Cardiac fibroblast (primary cell): Measurements from ENCODE around the gene MRPL38.
"Not testable (repeated sequence)": the region's sequence is repeated elsewhere in the genome, so short reads cannot be mapped to it uniquely, and the experiment has no call there.

Experiments
- DNase-seq, 2 donors: peaks; one replicate each; pipeline versions ENCODE4 v3.0.0 to v3.0.0-alpha.2; 2010; ENCODE audit warnings: low read depth in 2 of 2
- H3K4me3 ChIP-seq, 2 donors: replicated peaks in 1 of 2; 1 replicate in 1 of 2; 2 replicates in 1 of 2; pipeline ENCODE4 v1.5.1; 2011; ENCODE audit warnings: low read depth in 2 of 2, low read length in 2 of 2, mild to moderate bottlenecking in 2 of 2, moderate library complexity in 1 of 2
- CTCF ChIP-seq: IDR thresholded peaks from one replicate; pipeline ENCODE4 v1.5.1; 2011; ENCODE audit warnings: low read depth, mild to moderate bottlenecking, low read length, inconsistent platforms

MRPL38 gene

DNA sequence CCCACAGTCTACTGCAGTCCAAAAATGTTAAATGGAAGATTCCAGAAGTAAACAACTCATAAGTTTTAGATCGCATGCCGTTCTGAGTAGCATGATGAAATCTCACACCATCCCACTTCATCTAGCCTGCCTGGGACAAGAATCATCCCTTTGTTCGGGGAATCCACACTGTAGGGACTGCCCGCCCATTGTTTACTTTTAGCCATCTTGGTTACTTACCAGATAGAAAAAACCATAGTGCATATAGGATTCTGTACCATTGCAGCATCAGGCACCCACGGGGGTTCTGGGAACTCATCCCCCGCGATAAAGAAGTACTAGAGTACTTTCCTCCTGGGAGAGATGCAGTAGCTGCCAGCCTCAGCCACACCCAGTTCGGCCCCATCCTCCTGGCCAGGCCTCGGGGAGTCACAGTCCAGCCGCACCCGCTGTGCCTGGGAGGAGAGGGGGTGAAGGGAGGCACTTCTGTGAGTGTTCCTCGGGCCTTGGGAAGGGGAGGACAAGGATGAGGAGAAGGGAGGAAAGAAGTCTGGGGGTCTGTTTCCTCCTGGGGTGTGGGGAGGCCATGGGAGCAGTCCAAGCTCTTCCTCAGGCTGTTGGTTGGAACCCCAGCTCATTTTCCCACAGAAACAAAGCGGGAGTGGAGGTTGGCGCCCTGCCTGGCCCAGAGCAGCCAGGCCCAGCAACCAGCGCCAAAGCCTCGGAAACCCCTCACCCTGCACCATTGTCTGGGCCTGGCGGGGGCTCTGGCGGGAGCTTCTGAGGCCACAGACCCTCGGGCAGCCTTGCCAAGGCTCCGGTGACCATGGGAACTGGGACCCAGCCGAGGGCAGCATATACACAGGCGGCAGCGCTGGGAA, 35.2 kb downstream of the MRPL38 start:
- DNase-seq = peak; percentile 75 to 79
- no peak for TF ChIP-seq CTCF
- H3K4me3 ChIP-seq = peak overlapping the region in 1 of 2 donors; percentile 1

GRCh38 chr17:75868730-75869281, 35.9 kb downstream of the MRPL38 start:
- H3K4me3 ChIP-seq, DNase-seq: not testable (repeated sequence)

DNA sequence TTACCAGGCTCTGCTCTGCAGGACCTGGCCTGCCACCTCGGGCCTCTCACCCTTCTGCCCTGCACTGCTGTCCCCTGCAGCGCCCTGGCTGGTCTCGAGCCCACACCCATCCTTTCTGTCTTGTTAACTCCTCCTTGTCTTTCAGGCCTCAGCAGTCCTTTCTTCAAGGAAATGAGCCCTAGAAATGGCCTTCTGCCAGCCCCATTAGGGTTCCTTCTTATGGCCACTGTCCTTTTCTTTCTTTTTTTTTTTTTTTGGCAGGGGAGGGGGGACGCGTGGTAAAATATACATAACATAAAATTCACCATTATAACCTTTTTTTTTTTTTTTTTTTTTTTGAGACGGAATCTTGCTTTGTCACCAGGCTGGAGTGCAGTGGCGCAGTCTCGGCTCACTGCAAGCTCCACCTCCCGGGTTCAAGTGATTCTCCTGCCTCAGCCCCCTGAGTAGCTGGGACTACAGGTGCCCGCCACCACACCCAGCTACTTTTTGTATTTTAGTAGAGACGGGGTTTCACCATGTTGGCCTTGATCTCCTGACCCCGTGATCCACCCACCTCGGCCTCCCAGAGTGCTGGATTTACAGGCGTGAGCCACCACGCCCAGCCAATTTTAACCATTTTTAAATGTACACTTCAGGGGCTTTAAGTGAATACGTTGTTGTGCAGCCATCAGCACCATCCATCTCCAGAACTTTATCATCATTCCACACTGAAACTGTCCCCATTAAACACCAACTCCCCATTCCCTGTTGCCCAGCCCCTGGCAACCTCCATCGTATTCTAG, 39.1 kb downstream of the MRPL38 start:
- not testable (repeated sequence) for DNase-seq

DNA sequence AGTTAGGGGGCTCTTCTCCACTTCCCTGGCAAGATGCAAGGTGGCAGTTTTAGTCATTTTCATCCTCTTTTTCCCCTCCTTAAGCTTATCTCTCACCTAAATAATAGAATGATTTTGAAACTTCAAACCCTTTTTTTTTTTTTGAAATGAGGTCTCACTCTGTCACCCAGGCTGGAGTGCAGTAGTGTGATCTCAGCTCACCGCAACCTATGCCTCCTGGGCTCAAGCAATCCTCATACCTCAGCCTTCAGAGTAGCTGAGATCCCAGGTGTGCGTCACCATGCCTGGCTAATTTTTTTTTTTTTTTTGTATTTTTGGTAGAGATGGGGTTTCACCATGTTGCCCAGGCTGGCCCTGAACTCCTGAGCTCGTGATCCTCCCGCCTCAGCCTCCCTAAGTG, 39.8 kb downstream of the MRPL38 start:
- DNase-seq, H3K4me3 ChIP-seq: not testable (repeated sequence)

More for the DNA sequence above, 39.1 kb downstream of the MRPL38 start:
- H3K4me3 ChIP-seq = not testable (repeated sequence)

DNA sequence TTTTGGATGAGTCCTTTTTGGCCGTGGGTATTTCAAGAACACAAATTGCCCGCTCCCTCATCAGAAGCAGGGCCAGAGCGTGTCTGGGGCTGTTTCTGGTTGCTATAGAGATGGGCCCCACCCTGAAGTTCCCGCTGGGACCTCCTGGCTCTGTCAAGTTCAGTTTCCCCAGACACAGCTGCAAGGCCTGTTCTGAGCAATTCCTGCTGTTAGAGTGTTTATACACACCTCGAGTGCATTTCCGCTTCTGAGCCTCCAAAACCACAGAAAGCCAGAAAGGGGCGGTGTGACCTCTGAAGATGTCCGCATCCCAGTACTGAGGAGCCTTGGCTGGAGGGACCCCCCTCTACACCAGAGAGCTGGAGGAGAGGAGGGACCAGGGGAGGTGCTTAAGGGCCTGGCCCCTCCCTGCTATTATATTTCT, 40.2 kb downstream of the MRPL38 start:
- peak; percentile 88 to 92 for DNase-seq
- no peak overlapping the region for H3K4me3 ChIP-seq
- TF ChIP-seq CTCF = no peak

DNA sequence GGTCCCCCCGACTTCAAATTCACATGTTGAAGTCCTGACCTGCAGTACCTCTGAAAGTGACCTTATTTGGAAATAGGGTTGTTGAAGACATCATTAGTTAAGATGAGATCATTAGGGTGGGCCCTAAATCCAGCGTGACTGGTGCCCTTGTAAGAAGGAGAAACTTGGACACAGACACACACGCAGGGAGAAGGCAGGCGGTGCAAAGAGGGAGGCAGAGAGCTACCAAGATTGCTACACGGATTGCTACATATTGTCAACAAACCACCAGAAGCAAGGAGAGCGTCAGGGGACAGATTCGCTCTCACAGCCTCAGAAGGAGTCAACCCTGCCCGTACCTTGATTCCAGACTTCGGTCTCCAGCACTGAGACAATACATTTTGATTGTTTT, 42.8 kb downstream of the MRPL38 start:
- no peak overlapping the region for H3K4me3 ChIP-seq
- TF ChIP-seq CTCF = no peak
- DNase-seq = peak in 1 of 2 donors; percentile 35

- not testable (repeated sequence) for DNase-seq, H3K4me3 ChIP-seq
These were observed 45.3 kb downstream of the MRPL38 start for GRCh38 chr17:75859358-75859757.

DNA sequence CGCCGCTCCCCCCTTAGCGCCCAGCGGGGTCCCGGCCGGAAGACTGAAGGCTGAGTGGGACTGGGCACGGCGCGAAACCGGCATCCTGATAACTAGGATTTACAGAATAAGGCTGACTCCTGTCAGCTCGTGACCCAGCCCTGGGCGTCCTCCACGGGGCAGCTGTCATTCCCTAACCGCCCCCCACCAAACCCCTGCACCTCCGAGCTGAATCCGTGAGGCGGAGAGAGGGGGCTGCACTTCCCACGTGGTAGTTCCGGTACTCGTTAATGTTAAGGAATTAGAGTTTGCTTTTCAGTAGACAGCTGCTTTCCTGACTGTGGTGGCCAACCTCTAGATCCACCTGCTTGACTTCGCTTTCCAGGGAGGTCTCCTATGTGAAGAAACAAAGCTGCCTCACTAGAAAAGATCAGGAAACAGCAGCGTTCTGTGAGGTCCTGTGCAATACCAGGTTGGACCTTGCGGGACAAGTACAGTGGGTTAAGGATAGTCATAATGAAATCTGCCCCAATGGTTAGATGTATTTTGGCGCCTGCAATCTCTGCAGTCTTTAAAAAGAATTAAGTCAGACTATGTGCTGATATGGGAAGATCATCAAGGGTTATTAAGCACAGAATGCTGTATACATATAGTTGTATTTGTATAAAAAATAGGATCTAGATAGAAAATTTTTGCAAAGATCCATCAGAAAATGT, 48.5 kb downstream of the MRPL38 start:
- H3K4me3 ChIP-seq = peak overlapping the region; percentile 94 to 95
- TF ChIP-seq CTCF = no peak
- peak in 1 of 2 donors; percentile 20 for DNase-seq
